ENCODE results near the gene RASSF3.
"Not testable (repeated sequence)": the region's sequence is repeated elsewhere in the genome, so short reads cannot be mapped to it uniquely, and the experiment has no call there.

The RASSF3 gene

GRCh38 chr12:64595863-64596793 lies 14.2 kb upstream of the RASSF3 start:
- no peak for DNase-seq (ENCODE audit: low read depth)

- DNase-seq (ENCODE audit: low read depth) = no peak
Measured at GRCh38 chr12:64598831-64599230, 11.5 kb upstream of the RASSF3 start.

DNA sequence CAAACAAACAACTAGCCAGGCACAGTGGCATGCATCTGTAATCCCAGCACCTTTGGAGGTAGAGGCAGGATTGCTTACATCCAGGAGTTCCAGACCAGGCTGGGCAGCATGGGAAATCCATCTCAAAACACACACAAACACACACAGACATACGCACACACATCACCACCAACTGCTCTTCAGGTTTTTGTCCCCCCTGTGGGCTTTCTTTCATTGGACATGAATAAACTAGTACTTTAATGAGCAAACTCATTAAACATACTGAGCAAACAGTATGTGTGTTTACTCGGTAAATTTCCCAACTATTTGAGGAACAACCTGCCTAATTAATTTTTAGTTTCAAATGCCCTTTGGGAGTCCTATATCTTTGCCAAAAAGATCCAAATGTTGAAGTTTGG lies 10.1 kb upstream of the RASSF3 start:
- DNase-seq (ENCODE audit: low read depth) = no peak

GRCh38 chr12:64603183-64603841 lies 7.0 kb upstream of the RASSF3 start:
- DNase-seq (ENCODE audit: low read depth) = no peak

GRCh38 chr12:64608901-64609535 lies 1.3 kb upstream of the RASSF3 start:
- DNase-seq (ENCODE audit: low read depth) = peak; percentile 42

- no peak for DNase-seq (ENCODE audit: low read depth)
Measured at GRCh38 chr12:64609536-64610078, 688 bp upstream of the RASSF3 start.

DNA sequence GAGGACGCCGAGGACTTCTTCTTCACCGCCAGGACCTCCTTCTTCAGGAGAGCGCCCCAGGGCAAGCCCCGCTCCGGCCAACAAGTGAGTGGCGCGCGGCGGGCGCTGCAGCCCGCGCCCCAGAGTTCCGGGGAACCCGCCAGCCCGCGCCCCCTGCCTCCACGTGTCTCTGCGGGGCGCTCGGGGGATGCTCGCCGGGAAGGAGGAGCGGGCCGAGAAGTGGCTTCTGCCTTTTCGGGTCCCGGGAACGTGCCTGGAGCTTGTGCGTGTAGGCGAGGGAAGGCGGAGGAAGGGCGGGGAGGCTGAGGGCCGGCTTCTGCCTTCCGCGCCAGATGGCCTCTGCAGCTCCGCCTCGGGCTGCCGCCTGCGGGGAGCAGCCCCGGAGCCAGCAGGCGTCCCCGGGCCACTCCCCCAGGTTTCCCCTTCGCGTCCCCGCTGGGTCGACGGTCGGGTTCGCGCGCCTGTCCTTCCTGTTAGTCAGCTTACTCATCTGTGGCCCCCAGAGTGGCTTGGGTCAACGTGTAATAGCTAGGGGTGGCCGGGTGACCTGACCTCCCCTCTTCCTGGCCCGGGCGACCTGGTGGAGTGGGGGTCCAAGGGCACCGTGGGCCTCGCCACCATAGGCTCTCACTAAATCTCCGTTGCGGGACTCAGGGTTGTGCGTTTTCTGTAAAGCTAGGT lies 505 bp downstream of the RASSF3 start:
- DNase-seq (ENCODE audit: low read depth) = peak; percentile 58

DNA sequence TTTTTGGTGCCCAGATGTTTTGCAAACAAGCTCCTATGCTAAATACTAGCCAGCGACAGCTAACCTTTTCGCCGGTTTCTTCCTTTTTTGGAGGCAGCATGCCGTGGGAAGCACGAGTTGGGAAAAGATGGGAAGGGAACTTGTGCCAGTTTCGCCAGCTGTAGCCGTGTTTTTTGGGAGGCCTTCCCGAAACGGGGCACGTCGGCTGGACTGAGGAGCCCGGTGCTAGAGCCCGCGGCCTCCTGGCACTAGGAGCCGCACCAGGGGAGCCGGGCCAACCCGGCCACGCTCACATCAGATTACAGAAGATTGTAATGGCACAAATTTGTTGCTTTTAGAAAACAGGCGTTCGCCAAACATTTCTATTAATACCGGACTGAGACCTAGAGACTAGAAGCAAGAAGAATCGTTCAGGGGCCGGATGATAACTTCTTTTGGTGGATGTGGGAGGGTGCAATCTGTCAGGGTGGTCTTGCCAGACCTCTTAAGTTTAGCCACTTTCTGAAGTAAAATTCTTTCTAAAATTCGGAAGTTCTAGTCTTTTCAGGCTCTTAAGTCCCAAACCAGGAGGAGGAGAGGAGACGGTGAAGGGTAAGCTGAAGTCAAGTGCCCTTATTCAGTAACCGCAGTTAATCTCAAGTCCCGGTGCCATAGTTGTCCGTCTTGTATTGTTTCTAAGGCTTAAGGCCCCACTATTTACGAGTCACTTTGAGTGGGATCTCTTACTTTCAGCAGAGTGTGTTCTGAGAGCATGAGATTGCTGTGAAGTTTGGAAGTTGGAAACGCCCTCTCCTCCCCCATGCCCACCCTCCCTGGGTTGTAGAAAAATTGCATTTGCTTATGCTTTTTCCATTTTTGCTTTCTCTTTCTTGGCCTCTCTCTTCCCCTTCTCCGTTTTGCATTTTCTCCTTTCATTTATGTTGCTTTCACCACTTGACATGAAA lies 1.3 kb downstream of the RASSF3 start:
- DNase-seq (ENCODE audit: low read depth) = no peak

- DNase-seq (ENCODE audit: low read depth) = no peak
Measured at GRCh38 chr12:64612843-64613242, 2.5 kb downstream of the RASSF3 start.

GRCh38 chr12:64613775-64614398 lies 3.6 kb downstream of the RASSF3 start:
- DNase-seq (ENCODE audit: low read depth) = not testable (repeated sequence)

GRCh38 chr12:64616201-64616600 lies 5.9 kb downstream of the RASSF3 start:
- no peak for DNase-seq (ENCODE audit: low read depth)

DNA sequence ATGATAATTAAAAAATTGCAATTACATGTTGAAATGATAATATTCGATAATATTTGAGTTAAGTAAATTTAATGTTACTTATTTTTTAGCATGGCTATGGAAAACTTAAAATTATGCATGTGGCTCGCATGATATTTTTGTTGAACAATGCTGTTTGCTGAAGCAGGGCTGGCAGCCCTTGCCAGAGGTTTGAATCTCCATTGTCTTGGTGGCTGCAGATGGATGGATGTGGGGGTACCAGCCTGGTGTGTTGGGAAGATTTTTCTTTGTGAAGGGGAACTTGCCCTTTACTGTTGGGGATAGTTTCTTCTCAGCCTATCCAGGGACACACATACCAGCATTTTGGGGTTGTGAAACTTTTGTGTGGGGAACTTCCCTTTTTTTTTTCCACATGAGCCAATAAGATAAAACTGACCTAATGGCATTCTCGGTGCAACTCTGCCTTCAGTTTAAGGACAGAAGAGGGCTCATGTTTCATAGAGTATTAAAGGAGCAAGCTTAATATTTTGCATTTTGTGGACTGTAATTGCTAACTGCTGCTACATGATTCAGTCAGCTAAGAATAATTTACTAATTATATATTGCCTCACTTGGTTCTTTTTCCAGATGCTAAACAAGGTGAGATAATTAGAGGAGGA lies 8.8 kb downstream of the RASSF3 start:
- DNase-seq (ENCODE audit: low read depth) = no peak

- no peak for DNase-seq (ENCODE audit: low read depth)
Measured at GRCh38 chr12:64621257-64621942, 11.1 kb downstream of the RASSF3 start.

GRCh38 chr12:64624035-64624434 lies 13.7 kb downstream of the RASSF3 start:
- DNase-seq (ENCODE audit: low read depth) = no peak

- DNase-seq (ENCODE audit: low read depth) = no peak
Measured at GRCh38 chr12:64625243-64626077, 15.2 kb downstream of the RASSF3 start.

DNA sequence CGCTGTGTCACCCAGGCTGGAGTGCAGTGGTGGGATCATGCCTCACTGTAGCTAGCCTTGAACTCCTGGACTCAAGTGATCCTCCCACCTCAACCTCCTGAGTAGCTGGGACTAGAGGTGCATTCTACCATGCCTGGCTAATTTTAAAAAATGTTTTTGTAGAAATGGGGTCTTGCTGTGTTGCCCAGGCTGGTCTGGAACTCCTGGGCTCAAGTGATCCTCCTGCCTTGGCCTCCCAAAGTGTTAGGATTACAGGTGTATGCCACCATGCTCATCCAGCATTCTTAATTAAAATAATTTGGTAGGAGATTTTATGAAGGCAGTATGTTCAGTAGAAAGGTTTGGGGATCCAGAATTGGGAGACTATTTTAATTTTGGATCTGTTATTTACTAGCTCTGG lies 16.3 kb downstream of the RASSF3 start:
- not testable (repeated sequence) for DNase-seq (ENCODE audit: low read depth)

DNA sequence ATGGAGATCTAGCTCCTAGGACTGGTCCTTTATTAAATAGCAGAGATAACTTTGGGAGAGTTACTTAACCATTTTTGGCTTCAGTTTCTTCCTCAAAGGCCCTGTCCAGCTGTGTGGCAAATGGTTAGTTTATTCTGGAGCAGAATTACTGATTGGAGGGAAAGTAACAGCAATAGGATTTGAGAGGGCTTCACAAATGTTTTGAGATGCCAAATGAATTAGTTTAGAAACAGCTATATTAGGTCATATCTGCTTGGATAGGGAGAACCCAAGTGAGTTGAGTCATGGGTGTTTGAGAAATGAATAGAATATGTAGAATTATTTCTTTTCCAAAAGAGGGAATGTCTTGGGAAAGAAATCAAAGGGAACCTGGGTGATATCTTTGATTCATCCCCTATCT lies 17.5 kb downstream of the RASSF3 start:
- DNase-seq (ENCODE audit: low read depth) = no peak

DNA sequence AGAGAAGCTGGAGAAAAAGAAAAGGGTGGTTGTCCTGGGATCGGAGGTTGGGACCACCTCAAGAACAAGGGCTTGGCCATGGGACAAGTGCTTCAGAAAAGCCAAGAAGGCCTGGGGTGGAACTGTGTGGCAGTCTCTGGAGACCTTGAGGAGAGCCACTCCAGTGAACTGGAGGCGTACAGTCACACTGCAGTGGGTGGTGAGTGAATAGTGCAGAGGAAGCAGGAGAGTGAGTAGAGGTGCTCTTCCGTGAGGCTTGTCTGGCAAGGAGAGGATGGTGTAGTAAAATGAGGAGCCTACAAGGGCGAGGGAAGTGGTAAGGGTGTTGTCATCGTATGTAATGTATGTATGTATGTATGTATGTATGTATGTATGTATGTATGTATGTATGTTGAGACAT lies 20.9 kb downstream of the RASSF3 start:
- no peak for DNase-seq (ENCODE audit: low read depth)

Data from T-helper 22 cell (primary cell).